K562 (cell line): ENCODE data around the gene IGSF8. TPM values are rescaled to one million over a fixed set of nuclear protein-coding genes. Genes with fewer than 3 reads are reported as not detected.

ENCODE experiments used
- ATAC-seq: fragments of 200-7000 bp; cut with Tn5 transposase; 3 replicates; pipeline ENCODE4 v1.9.1; 2020; ENCODE audit warnings: moderate library complexity
- BruUV-seq: library from RNA; stranded (reverse); fragments of 400-500 nt; replicated peaks from 2 replicates; lab custom pipeline; 2021; lab: Mats Ljungman, UMichigan
- CTCF ChIA-PET: fragments of 300-600 bp; formaldehyde crosslinking; extraction: SDS; loops from one replicate; lab custom pipeline; 2021; ENCODE audit warnings: low intra/inter-chr PET ratio; lab: Yijun Ruan, JAX
- POLR2A ChIA-PET: fragments of 300-600, 350-650 bp; sonication (Branson Sonifier 250); formaldehyde crosslinking; extraction: SDS; loops from one replicate; lab custom pipeline; 2021; ENCODE audit warnings: antibody characterized with exemption, inconsistent platforms; lab: Yijun Ruan, JAX
- DNase-seq, 4 experiments: peaks; one replicate each; pipeline versions ENCODE4 v3.0.0 to v3.0.0-alpha.2; 2011 to 2018; ENCODE audit warnings: low spot score in 3 of 4, mixed read lengths in 3 of 4; ENCODE audit errors: extremely low read depth in 1 of 4
- FAIRE-seq: peaks from 2 replicates; lab custom pipeline; 2011; peaks lifted over from hg19 to GRCh38; lab: Jason Lieb, UNC
- H2AFZ ChIP-seq: 2 replicates; pipeline ENCODE4 v1.6.0; 2011; ENCODE audit warnings: low read depth, low read length, control low read depth, inconsistent platforms
- H3K27ac ChIP-seq: fragments of 200-600 bp; 3 replicates; pipeline ENCODE4 v1.8.0; 2011; ENCODE audit warnings: low read depth, mild to moderate bottlenecking, control low read depth, inconsistent platforms, low read length, moderate library complexity, mixed read lengths; ENCODE audit errors: extremely low read depth
- H3K27me3 ChIP-seq, 2 experiments: fragments of 300-600 bp in 1 of 2; 2 replicates in 1 of 2; 3 replicates in 1 of 2; pipeline versions ENCODE4 v1.6.0 to v1.8.0; 2011; ENCODE audit warnings: inconsistent platforms in 2 of 2, low read length in 2 of 2, mild to moderate bottlenecking in 1 of 2, mixed read lengths in 1 of 2, moderate library complexity in 1 of 2; ENCODE audit not compliant: control insufficient read depth in 2 of 2, insufficient read depth in 2 of 2
- H3K36me3 ChIP-seq: fragments of 300-600 bp; 3 replicates; pipeline ENCODE4 v1.8.0; 2011; ENCODE audit warnings: mild to moderate bottlenecking, low read length, inconsistent platforms; ENCODE audit not compliant: control insufficient read depth, insufficient read depth
- H3K4me1 ChIP-seq, 2 experiments: fragments of 200-600 bp in 1 of 2; replicated peaks in 1 of 2; 2 replicates in 1 of 2; 3 replicates in 1 of 2; pipeline versions ENCODE4 v1.5.1 to v1.8.0; 2011; ENCODE audit warnings: inconsistent platforms in 2 of 2, low read length in 2 of 2, mild to moderate bottlenecking in 1 of 2, mixed read lengths in 1 of 2, moderate library complexity in 1 of 2; ENCODE audit not compliant: control insufficient read depth in 2 of 2, insufficient read depth in 2 of 2
- H3K4me2 ChIP-seq: 2 replicates; pipeline ENCODE4 v1.6.1; 2011; ENCODE audit warnings: low read length, control low read depth, inconsistent platforms, mixed read lengths; ENCODE audit not compliant: insufficient read depth
- H3K4me3 ChIP-seq: fragments of 200-600 bp; sonication (generic), shearing (Covaris generic); 2 replicates; pipeline ENCODE4 v1.5.1; 2016; ENCODE audit warnings: control low read depth, inconsistent platforms
- H3K79me2 ChIP-seq: fragments of 200-600 bp; 3 replicates; pipeline ENCODE4 v1.8.0; 2011; ENCODE audit warnings: low read length, inconsistent platforms; ENCODE audit not compliant: control insufficient read depth, insufficient read depth
- H3K9ac ChIP-seq, 2 experiments: 2 replicates each; pipeline versions ENCODE4 v1.6.0 to v1.6.1; 2011; ENCODE audit warnings: low read depth in 2 of 2, low read length in 2 of 2, control low read depth in 1 of 2, inconsistent platforms in 1 of 2, mild to moderate bottlenecking in 1 of 2, mixed read lengths in 1 of 2; ENCODE audit not compliant: insufficient read depth in 1 of 2
- H3K9me1 ChIP-seq: one replicate; pipeline ENCODE4 v1.6.0; 2011; ENCODE audit warnings: inconsistent platforms, mild to moderate bottlenecking, low read length, moderate library complexity; ENCODE audit not compliant: control insufficient read depth, insufficient read depth
- H3K9me3 ChIP-seq: replicated peaks from 2 replicates; pipeline ENCODE4 v1.5.1; 2011; ENCODE audit warnings: low read depth, low read length, inconsistent platforms; ENCODE audit not compliant: control insufficient read depth, insufficient read depth
- H4K20me1 ChIP-seq: replicated peaks from 2 replicates; pipeline ENCODE4 v1.6.1; 2011; ENCODE audit warnings: low read length, inconsistent platforms, mixed read lengths; ENCODE audit not compliant: control insufficient read depth, insufficient read depth
- CBX8 ChIP-seq: fragments of 200-600 bp; sonication (generic); IDR thresholded peaks from 2 replicates; pipeline ENCODE4 v1.6.1; 2012; ENCODE audit warnings: borderline replicate concordance, mixed run types, low read depth, mild to moderate bottlenecking, moderate library complexity, mixed read lengths, low read length, control low read depth, inconsistent platforms; ENCODE audit not compliant: poor library complexity, severe bottlenecking; ENCODE audit errors: extremely low read depth
- EHMT2 ChIP-seq: fragments of 450-650 bp; IDR thresholded peaks from 2 replicates; pipeline ENCODE4 v1.6.1; 2018; ENCODE audit warnings: antibody characterized with exemption
- JUN ChIP-seq, 2 experiments: sonication (generic) in 1 of 2; formaldehyde crosslinking in 1 of 2; IDR thresholded peaks; 2 replicates each; pipeline versions ENCODE4 v1.6.1 to v1.8.0; 2012 to 2022; ENCODE audit warnings: borderline replicate concordance in 2 of 2, mild to moderate bottlenecking in 2 of 2, improper control_type of control experiment in 1 of 2, low read depth in 1 of 2, low read length in 1 of 2, missing genetic modification reagents in 1 of 2
- SOX6 ChIP-seq: fragments of 450-650 bp; IDR thresholded peaks from 2 replicates; pipeline ENCODE4 v1.6.1; 2014; ENCODE audit warnings: mild to moderate bottlenecking
- ZKSCAN8 ChIP-seq: fragments of 200-800 bp; sonication (Bioruptor generic); IDR thresholded peaks from 2 replicates; pipeline ENCODE4 v1.6.1; 2016; ENCODE audit warnings: missing genetic modification characterization, missing compliant biosample characterization
- ZNF77 ChIP-seq: fragments of 250-450 bp; sonication (Bioruptor Pico); IDR thresholded peaks from 2 replicates; pipeline ENCODE4 v1.5.0; 2020
- WGBS: fragments of 100-300 bp; shearing (Covaris generic); methylation state at CpG from one replicate; pipeline ENCODE4 v1.1.6; 2016; ENCODE audit warnings: low coverage, mixed read lengths; ENCODE audit not compliant: insufficient coverage; ENCODE audit errors: missing lambda C conversion rate; 5-methylcytosine and 5-hydroxymethylcytosine counted together
- in situ Hi-C: fragments of 300-500 bp; cut with MboI; formaldehyde crosslinking; loops from 4 replicates; pipeline ENCODE4 v1.15.0; 2018; ENCODE audit warnings: inconsistent platforms, mixed read lengths
- intact Hi-C: fragments of 100-400 bp; cut with micrococcal nuclease; formaldehyde crosslinking; loops from 2 replicates; pipeline ENCODE4 v1.14.2; 2022
- polyA plus RNA-seq, 8 experiments: library from polyadenylated mRNA; depleted of rRNA in 4 of 8; stranded (reverse) in 5 of 8; unstranded in 3 of 8; fragments of >200 nt; fragmentation: Nextera tagmentation in 2 of 8; fragmentation: Illumina TruSeq in 1 of 8; extraction: Ambion mirVana in 2 of 8; extraction: Trizol in 1 of 8; gene quantifications; 2 replicates each; pipeline versions ENCODE4 v1.2.1 to v1.2.3, GENCODE V29; 2011 to 2014; ENCODE audit warnings: inconsistent platforms in 1 of 8, missing spikeins in 1 of 8
- total RNA-seq, 7 experiments: library from RNA; depleted of rRNA in 6 of 7; stranded (reverse); fragments of >200 nt in 6 of 7; fragmentation: Illumina TruSeq in 2 of 7; extraction: Trizol in 2 of 7; gene quantifications; 2 replicates each; pipeline versions ENCODE4 v1.2.1 to v1.2.3, GENCODE V29; 2011 to 2021; ENCODE audit warnings: low replicate concordance in 1 of 7
- TF ChIP-seq, protein P1 (sequence below), 2 experiments: fragments of 450-650 bp in 1 of 2; sonication (generic) in 1 of 2; formaldehyde crosslinking in 1 of 2; IDR thresholded peaks in 1 of 2; conservative IDR thresholded peaks in 1 of 2; 2 replicates each; pipeline versions ENCODE4 v1.6.1 to v1.8.1; 2016 to 2023; ENCODE audit warnings: mild to moderate bottlenecking in 2 of 2, moderate library complexity in 2 of 2, inconsistent platforms in 1 of 2, missing genetic modification reagents in 1 of 2

Gene IGSF8
- total and polyA plus RNA-seq, 9 of the 15 experiments (the other 6 are each of a cell fraction or from before 2014, with no cell fraction given), result 0.32 to 11.7 (median 3.2) TPM

- no peak overlapping the region; a peak in 1 of 4 replicates for H3K9ac ChIP-seq
- in situ Hi-C loops, result loop anchor here (10.0 kb wide), 1 partner anchor 265 kb away; no protein-coding TSS in a partner anchor
- peaks cover 5 to 48% of the 10 kb centered on the region in 2 experiments; a peak in 4 of 5 replicates for H3K27me3 ChIP-seq
- no peak overlapping the region for H2AFZ ChIP-seq
- H3K79me2 ChIP-seq, result no peaks in the 10 kb centered on the region
- intact Hi-C loops, result no loop called here
- no peaks in the 10 kb centered on the region; a peak in 1 of 5 replicates for H3K4me1 ChIP-seq
- 14% methylated on average over 4 of the region's 4 CpGs for WGBS
- H3K9me3 ChIP-seq, result no peaks in the 10 kb centered on the region
- FAIRE-seq (no peak), DNase-seq (no peak), ATAC-seq (no peak)
- ChIA-PET POLR2A (interaction anchor here (0.6 to 0.7 kb wide), 4 partner anchors 9 to 144 kb away, joined by 3 read pairs; no protein-coding TSS in a partner anchor), CTCF (no interaction called here)
- H3K4me2 ChIP-seq, result no peak overlapping the region
- TF ChIP-seq SOX6, result no peak
- no peaks in the 10 kb centered on the region for H3K9me1 ChIP-seq
- no peak overlapping the region for H3K27ac ChIP-seq
- no peak overlapping the region for H3K4me3 ChIP-seq
- H4K20me1 ChIP-seq, result no peaks in the 10 kb centered on the region
- H3K36me3 ChIP-seq, result no peaks in the 10 kb centered on the region
- BruUV-seq, result no TSS peak
Measured at GRCh38 chr1:160109686-160110085, 11.3 kb upstream of the IGSF8 start.

DNA sequence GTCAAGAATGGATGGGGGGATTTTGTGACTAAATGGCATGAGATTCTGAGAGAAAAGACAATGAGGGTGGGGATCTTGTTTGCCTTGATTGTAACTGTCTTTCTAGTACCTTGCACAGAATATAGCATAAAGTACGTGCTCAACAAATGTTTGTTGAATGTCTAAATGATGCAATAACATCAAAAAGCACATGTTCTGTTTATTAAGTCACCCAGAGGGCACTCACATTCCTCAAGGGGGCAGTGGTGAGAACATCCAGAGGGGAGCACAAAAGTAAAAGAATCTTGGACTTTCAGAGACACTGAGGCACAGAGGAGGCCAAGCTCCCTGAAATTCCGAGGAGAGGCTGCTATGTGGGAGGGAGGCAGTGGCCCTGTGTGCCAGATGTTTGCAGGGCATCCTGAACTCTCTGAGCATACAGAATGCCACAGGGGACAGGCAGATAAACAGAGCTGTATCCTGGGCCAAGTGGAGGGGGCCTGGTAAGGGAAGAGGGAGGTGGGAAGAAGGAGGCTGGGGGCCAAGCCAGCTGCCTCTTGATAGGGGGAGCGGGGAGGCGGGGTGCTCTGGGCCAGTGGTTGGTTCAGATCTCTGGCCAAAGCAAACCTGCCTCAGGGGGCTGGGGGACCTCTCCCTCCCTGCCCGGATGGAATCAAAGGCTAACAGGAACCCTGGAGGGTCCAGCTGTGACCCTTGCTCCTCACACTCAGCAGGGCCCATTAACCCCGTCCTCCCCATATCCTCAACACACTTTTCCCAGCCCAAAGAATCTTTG lies 10.7 kb upstream of the IGSF8 start:
- H3K4me3 ChIP-seq, result no peak overlapping the region
- H3K9me1 ChIP-seq, result no peaks in the 10 kb centered on the region
- ATAC-seq (peak; percentile 68), FAIRE-seq (peak; percentile 63), DNase-seq (peak in 3 of 4 experiments; percentile 33 to 65 (median 57))
- in situ Hi-C loops, result loop anchor here (10.0 kb wide), 1 partner anchor 266 kb away; no protein-coding TSS in a partner anchor
- H3K27me3 ChIP-seq, result peaks cover 5 to 41% of the 10 kb centered on the region in 2 experiments; a peak in 4 of 5 replicates
- H4K20me1 ChIP-seq, result no peaks in the 10 kb centered on the region
- CTCF ChIA-PET, result no interaction called here
- no peaks in the 10 kb centered on the region for H3K36me3 ChIP-seq
- intact Hi-C loops, result no loop called here
- no peaks in the 10 kb centered on the region for H3K79me2 ChIP-seq
- no peaks in the 10 kb centered on the region for H3K9me3 ChIP-seq
- H3K4me2 ChIP-seq, result no peak overlapping the region; the same call in 1 of the 2 replicates
- H3K27ac ChIP-seq, result no peak overlapping the region; the same call in 2 of the 3 replicates
- POLR2A ChIA-PET, result interaction anchor here (0.6 to 1.1 kb wide), 4 partner anchors 8 to 182 kb away, joined by 3 read pairs; no protein-coding TSS in a partner anchor
- no peaks in the 10 kb centered on the region; a peak in 1 of 5 replicates for H3K4me1 ChIP-seq
- BruUV-seq, result no TSS peak
- peak overlapping the region; percentile 85 for H2AFZ ChIP-seq
- WGBS, result 24% methylated on average over 6 of the region's 6 CpGs
- H3K9ac ChIP-seq, result no peak overlapping the region; a peak in 1 of 4 replicates
- TF ChIP-seq JUN (IDR thresholded peaks at IDR 0.05; ENCODE audit: borderline replicate concordance, low read depth, low read length) (0 out of 2 replicates have a peak, but pooled peaks have one; percentile 6), JUN (CRISPR knock-in tag; IDR thresholded peaks at IDR 0.05; ENCODE audit: borderline replicate concordance) (no peak), CBX8 (no peak), EHMT2 (peak; percentile 76; the same call in 1 of the 2 replicates), ZKSCAN8 (CRISPR knock-in tag) (no peak), ZNF77 (no peak)
- TF ChIP-seq, protein P1, sequence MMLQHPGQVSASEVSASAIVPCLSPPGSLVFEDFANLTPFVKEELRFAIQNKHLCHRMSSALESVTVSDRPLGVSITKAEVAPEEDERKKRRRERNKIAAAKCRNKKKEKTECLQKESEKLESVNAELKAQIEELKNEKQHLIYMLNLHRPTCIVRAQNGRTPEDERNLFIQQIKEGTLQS (IDR thresholded peaks at IDR 0.05), result peak; percentile 96
- TF ChIP-seq, protein P1 (CRISPR knock-in tag; conservative IDR thresholded peaks at IDR 0.05), result no peak
